Adrenal gland (tissue), 12 donors: ENCODE measurements around the gene SMURF2. TPM values are rescaled to one million over a fixed set of nuclear protein-coding genes. Genes with fewer than 3 reads are reported as not detected.
A peak's percentile ranks its signal among the peaks of the same experiment; 100 is the strongest.

Experiments used
- DNase-seq, 7 donors: peaks; one replicate each; pipeline ENCODE4 v3.0.0-alpha.2; 2019 to 2020
- H3K27ac ChIP-seq, 5 donors: fragments of 200-600 bp; sonication (generic) in 4 of 5; 1 replicate in 3 of 5; 2 replicates in 2 of 5; pipeline versions ENCODE4 v1.5.1 to v1.8.0; 2016 to 2020; ENCODE audit warnings: mild to moderate bottlenecking in 1 of 5
- H3K27me3 ChIP-seq: fragments of 200-600 bp; 2 replicates; pipeline ENCODE4 v1.8.0; 2021
- H3K36me3 ChIP-seq, 2 donors: fragments of 200-600 bp; replicated peaks in 1 of 2; 1 replicate in 1 of 2; 2 replicates in 1 of 2; pipeline versions ENCODE4 v1.5.1 to v1.8.0; 2018 to 2022
- H3K4me1 ChIP-seq, 2 donors: fragments of 200-600 bp; replicated peaks in 1 of 2; 1 replicate in 1 of 2; 2 replicates in 1 of 2; pipeline versions ENCODE4 v1.5.1 to v1.8.0; 2018 to 2021
- H3K4me3 ChIP-seq, 4 donors: fragments of 200-600 bp; sonication (generic) in 3 of 4; one replicate each; pipeline ENCODE4 v1.5.1; 2016 to 2018
- H3K9me3 ChIP-seq, 3 donors: fragments of 200-600 bp; sonication (generic) in 1 of 3; replicated peaks in 1 of 3; 1 replicate in 2 of 3; 2 replicates in 1 of 3; pipeline versions ENCODE4 v1.5.1 to v1.8.0; 2016 to 2021
- POLR2A ChIP-seq, 2 donors: fragments of 450-650 bp; IDR thresholded peaks; one replicate each; pipeline ENCODE4 v1.6.1; 2017; ENCODE audit warnings: antibody characterized with exemption in 2 of 2, mild to moderate bottlenecking in 2 of 2, moderate library complexity in 1 of 2
- WGBS, 4 donors: extraction: QIAGEN DNeasy Blood & Tissue Kit in 2 of 4; methylation state at CpG; one replicate each; pipeline versions ENCODE4 v1.1.5 to v1.1.7; 2013 to 2017; 5-methylcytosine and 5-hydroxymethylcytosine counted together
- intact Hi-C, 2 donors: fragments of 100-400 bp; cut with DNase I; formaldehyde crosslinking; loops; one replicate each; pipeline versions ENCODE4 v1.14.1 to v1.15.0; 2022 to 2023
- polyA plus RNA-seq, 3 donors: library from polyadenylated mRNA; stranded (reverse); fragments of 200-250 nt in 2 of 3; fragments of 350-450 nt in 1 of 3; fragmentation: Illumina TruSeq in 1 of 3; extraction: RNeasy Lipid Tissue Mini Kit (QIAGEN cat#74804) in 1 of 3; gene quantifications; one replicate each; pipeline ENCODE4 v1.2.3, GENCODE V29; 2013 to 2014
- total RNA-seq, 9 donors: library from RNA; depleted of rRNA in 4 of 9; stranded (reverse); fragments of >200 nt in 4 of 9; fragments of 120-200 nt in 1 of 9; fragmentation: NEBNext Ultra II Directional in 1 of 9; extraction: Animal tissue kit (Norgen Biotek cat#: 25700) in 1 of 9; gene quantifications; one replicate each; pipeline versions ENCODE4 v1.1.0 to v1.2.4, GENCODE V29; 2013 to 2023
- TF ChIP-seq, protein P1 (sequence below), 6 experiments: fragments of 450-650 bp in 4 of 6; fragments of 200-600 bp in 2 of 6; sonication (generic) in 1 of 6; IDR thresholded peaks; 1 replicate in 5 of 6; 2 replicates in 1 of 6; pipeline versions ENCODE4 v1.5.1 to v1.8.0; 2016 to 2021; ENCODE audit warnings: antibody characterized with exemption in 6 of 6, mild to moderate bottlenecking in 2 of 6, moderate library complexity in 1 of 6
- donor health status: healthy with polysubstance abuse.
- donor health status: Bipolar disorder and iron deficiency.
- donor health status: DM: yes; HTN: yes; CAD: no.
- donor health status: DM: no; HTN: no; CAD: no.
- donor health status: DM: no; HTN: no; CAD: no.
- donor health status: DM: yes; HTN: yes; CAD: no.

Gene SMURF2
- total and polyA plus RNA-seq, 12 donors: 7.7 to 36.9 (median 15.0) TPM

DNA sequence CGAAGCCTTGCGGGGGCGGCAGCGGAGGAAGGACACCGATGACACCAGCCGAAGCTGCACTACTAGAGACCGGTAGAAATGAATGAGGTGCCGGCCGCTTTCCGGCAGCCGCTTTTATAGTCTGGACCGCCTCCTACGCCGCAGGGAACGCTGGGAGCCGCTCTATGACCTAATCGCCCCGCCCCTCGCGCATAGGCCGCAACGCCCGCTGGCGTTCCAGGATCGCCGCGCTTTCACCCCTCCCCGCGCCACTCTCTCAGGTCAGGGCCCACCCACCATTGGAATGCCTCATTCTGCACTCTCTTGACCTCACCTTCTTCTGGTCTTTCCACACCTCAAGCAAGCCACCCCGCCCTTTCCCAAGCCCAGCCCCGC is 155.9 kb downstream of the SMURF2 start, which contains the start of gene DDX5:
Gene DDX5 (minus strand): TSS at position 89 of the 375 bp plus-strand sequence. CDS start 170 bp downstream, outside the sequence.
- Histone ChIP-seq H3K4me3 (peak within 1 kb of the TSS; percentile 74 to 97 (median 92)), H3K36me3 (peaks cover 0 to 49% of the 10 kb centered on the region in 2 donors), H3K9me3 (no peaks in the 10 kb centered on the region), H3K27ac (peak within 1 kb of the TSS; percentile 100), H3K27me3 (no peaks in the 10 kb centered on the region), H3K4me1 (peaks cover 36 to 53% of the 10 kb centered on the region in 2 donors)
- intact Hi-C loops: no loop called here
- peak; percentile 97 to 99 (median 98) for DNase-seq
- TF ChIP-seq, protein P1, sequence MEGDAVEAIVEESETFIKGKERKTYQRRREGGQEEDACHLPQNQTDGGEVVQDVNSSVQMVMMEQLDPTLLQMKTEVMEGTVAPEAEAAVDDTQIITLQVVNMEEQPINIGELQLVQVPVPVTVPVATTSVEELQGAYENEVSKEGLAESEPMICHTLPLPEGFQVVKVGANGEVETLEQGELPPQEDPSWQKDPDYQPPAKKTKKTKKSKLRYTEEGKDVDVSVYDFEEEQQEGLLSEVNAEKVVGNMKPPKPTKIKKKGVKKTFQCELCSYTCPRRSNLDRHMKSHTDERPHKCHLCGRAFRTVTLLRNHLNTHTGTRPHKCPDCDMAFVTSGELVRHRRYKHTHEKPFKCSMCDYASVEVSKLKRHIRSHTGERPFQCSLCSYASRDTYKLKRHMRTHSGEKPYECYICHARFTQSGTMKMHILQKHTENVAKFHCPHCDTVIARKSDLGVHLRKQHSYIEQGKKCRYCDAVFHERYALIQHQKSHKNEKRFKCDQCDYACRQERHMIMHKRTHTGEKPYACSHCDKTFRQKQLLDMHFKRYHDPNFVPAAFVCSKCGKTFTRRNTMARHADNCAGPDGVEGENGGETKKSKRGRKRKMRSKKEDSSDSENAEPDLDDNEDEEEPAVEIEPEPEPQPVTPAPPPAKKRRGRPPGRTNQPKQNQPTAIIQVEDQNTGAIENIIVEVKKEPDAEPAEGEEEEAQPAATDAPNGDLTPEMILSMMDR (IDR thresholded peaks at IDR 0.05): no peak
- TF ChIP-seq POLR2A (IDR thresholded peaks at IDR 0.05): peak; percentile 99
- WGBS, 4 donors: 0 to 1% (median 0%) methylated on average over 6 to 31 of the region's 31 CpGs

- DNase-seq: peak; percentile 91 to 94 (median 92)
- peaks cover 40 to 59% of the 10 kb centered on the region in 2 donors for H3K4me1 ChIP-seq
- H3K4me3 ChIP-seq: peak overlapping the region; percentile 74 to 97 (median 92)
- 0 to 1% (median 0%) methylated on average over 31 to 76 of the region's 76 CpGs for WGBS, 4 donors
- TF ChIP-seq POLR2A (IDR thresholded peaks at IDR 0.05): peak; percentile 61 to 81
- TF ChIP-seq, protein P1 (IDR thresholded peaks at IDR 0.05): no peak
- peaks cover 0 to 49% of the 10 kb centered on the region in 2 donors for H3K36me3 ChIP-seq
- H3K27me3 ChIP-seq: no peaks in the 10 kb centered on the region
- intact Hi-C loops: no loop called here
- no peaks in the 10 kb centered on the region for H3K9me3 ChIP-seq
- H3K27ac ChIP-seq: peak overlapping the region; percentile 100
These were observed 156.5 kb downstream of the SMURF2 start for GRCh38 chr17:64505340-64506200.

DNA sequence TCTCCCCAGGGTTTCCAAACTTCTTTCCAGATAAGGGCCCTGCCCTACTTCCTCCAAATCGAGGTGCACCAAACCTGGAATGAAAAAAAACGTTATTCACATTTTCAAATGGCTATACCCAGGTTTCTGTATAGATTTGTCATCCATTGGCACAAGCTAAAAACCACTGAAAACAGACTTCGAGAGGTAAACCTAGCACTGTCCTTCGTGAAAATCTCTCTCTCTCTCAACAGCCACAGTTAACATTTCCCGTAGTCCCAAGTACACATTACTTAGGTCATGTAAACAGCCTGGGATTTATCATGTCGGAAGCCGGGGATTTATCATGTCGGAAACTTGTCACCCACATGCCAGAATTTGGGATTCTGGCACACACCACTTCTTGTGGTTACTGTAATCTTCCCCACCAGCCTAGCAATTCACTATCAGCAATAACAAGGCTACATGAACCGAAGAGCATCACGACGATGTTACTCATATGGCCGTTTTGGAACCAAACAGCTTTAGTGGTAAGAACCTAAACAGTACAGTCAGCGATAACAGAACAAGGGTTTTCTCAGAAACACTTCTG is 157.3 kb downstream of the SMURF2 start:
- peaks cover 40 to 67% of the 10 kb centered on the region in 2 donors for H3K4me1 ChIP-seq
- intact Hi-C loops: no loop called here
- peak in 4 of 7 donors; percentile 28 to 70 (median 44) for DNase-seq

More for the DNA sequence above, 157.3 kb downstream of the SMURF2 start:
- peaks cover 0 to 49% of the 10 kb centered on the region in 2 donors for H3K36me3 ChIP-seq
- 0 to 3% (median 1%) methylated on average over 12 to 13 of the region's 13 CpGs for WGBS, 4 donors
- H3K9me3 ChIP-seq: no peaks in the 10 kb centered on the region
- TF ChIP-seq, protein P1 (IDR thresholded peaks at IDR 0.05): no peak
- TF ChIP-seq POLR2A (IDR thresholded peaks at IDR 0.05): no peak
- peak overlapping the region; percentile 100 for H3K27ac ChIP-seq
- no peaks in the 10 kb centered on the region for H3K27me3 ChIP-seq
- H3K4me3 ChIP-seq: peak overlapping the region; percentile 0 to 95 (median 76)
